CD4-positive, alpha-beta T cell (primary cell): ENCODE measurements around the gene ECT2. TPM values are rescaled to one million over a fixed set of nuclear protein-coding genes. Genes with fewer than 3 reads are reported as not detected.
"Not testable (repeated sequence)": the region's sequence is repeated elsewhere in the genome, so short reads cannot be mapped to it uniquely, and the experiment has no call there.

Source experiments
- ATAC-seq: fragments of 200-7000 bp; cut with Tn5 transposase; one replicate; pipeline ENCODE4 v1.10.0; 2022; ENCODE audit warnings: mild to moderate bottlenecking; ENCODE audit not compliant: poor library complexity
- CTCF ChIA-PET: fragments of 350-600 bp; sonication (Branson Sonifier 250); formaldehyde crosslinking; loops from one replicate; lab custom pipeline; 2021; ENCODE audit warnings: antibody characterized with exemption, inconsistent platforms; lab: Charles Lee
- POLR2A ChIA-PET: fragments of 350-600 bp; sonication (Branson Sonifier 250); formaldehyde crosslinking; loops from one replicate; lab custom pipeline; 2021; ENCODE audit warnings: antibody characterized with exemption, inconsistent platforms; lab: Charles Lee
- DNase-seq, 14 experiments: peaks; one replicate each; pipeline ENCODE4 v3.0.0-alpha.2; 2013 to 2020; ENCODE audit warnings: mixed read lengths in 2 of 14
- H3K27ac ChIP-seq, 2 donors: one replicate each; pipeline versions ENCODE4 v1.5.1 to v1.7.0; 2013; ENCODE audit warnings: low read length in 2 of 2, low read depth in 1 of 2, mild to moderate bottlenecking in 1 of 2
- H3K27me3 ChIP-seq, 2 experiments: 1 replicate in 1 of 2; 2 replicates in 1 of 2; pipeline versions ENCODE4 v1.6.1 to v1.7.0; 2013; ENCODE audit warnings: low read length in 2 of 2, control low read depth in 1 of 2, mild to moderate bottlenecking in 1 of 2, moderate library complexity in 1 of 2; ENCODE audit not compliant: insufficient read depth in 2 of 2, control insufficient read depth in 1 of 2
- H3K36me3 ChIP-seq: one replicate; pipeline ENCODE4 v1.6.1; 2013; ENCODE audit warnings: low read length, control low read depth; ENCODE audit not compliant: insufficient read depth
- H3K4me1 ChIP-seq: one replicate; pipeline ENCODE4 v1.6.1; 2013; ENCODE audit warnings: low read length, control low read depth; ENCODE audit not compliant: insufficient read depth
- H3K4me3 ChIP-seq: one replicate; pipeline ENCODE4 v1.5.1; 2013; ENCODE audit warnings: mild to moderate bottlenecking, low read length, moderate library complexity
- H3K9me3 ChIP-seq, 2 experiments: 1 replicate in 1 of 2; 2 replicates in 1 of 2; pipeline versions ENCODE4 v1.6.1 to v1.7.0; 2013; ENCODE audit warnings: low read length in 2 of 2, mild to moderate bottlenecking in 2 of 2, control low read depth in 1 of 2, moderate library complexity in 1 of 2; ENCODE audit not compliant: control insufficient read depth in 1 of 2, insufficient read depth in 1 of 2
- H3K27ac Mint-ChIP-seq: one replicate; pipeline ENCODE4 v1.8.0; 2020; ENCODE audit warnings: mixed read lengths
- H3K27me3 Mint-ChIP-seq: one replicate; pipeline ENCODE4 v1.8.0; 2021; ENCODE audit warnings: mixed read lengths
- H3K36me3 Mint-ChIP-seq: one replicate; pipeline ENCODE4 v1.8.0; 2021; ENCODE audit warnings: low read depth, mixed read lengths
- H3K4me1 Mint-ChIP-seq: one replicate; pipeline ENCODE4 v1.8.0; 2021; ENCODE audit warnings: low read depth, mixed read lengths
- H3K4me3 Mint-ChIP-seq: one replicate; pipeline ENCODE4 v1.8.0; 2020; ENCODE audit warnings: mild to moderate bottlenecking, mixed read lengths
- H3K9me3 Mint-ChIP-seq: one replicate; pipeline ENCODE4 v1.8.0; 2020; ENCODE audit warnings: mixed read lengths
- CTCF ChIP-seq: fragments of 200-600 bp; IDR thresholded peaks from one replicate; pipeline ENCODE4 v1.8.0; 2022; ENCODE audit warnings: antibody characterized with exemption, mild to moderate bottlenecking
- intact Hi-C, 2 experiments: fragments of 100-400 bp; cut with DNase I in 1 of 2; cut with micrococcal nuclease in 1 of 2; formaldehyde crosslinking; loops; one replicate each; pipeline versions ENCODE4 v1.15.1 to v1.9.0; 2023 to 2025; cut with DNase I, micrococcal nuclease
- total RNA-seq, 174 experiments: library from RNA in 2 of 174; stranded (reverse) in 2 of 174; gene quantifications; one replicate each; pipeline ENCODE4 v1.2.3 and lab custom pipeline; 2021 to 2026

Gene ECT2
- total RNA-seq, 2 experiments from 2014 or later: 0.71 to 1.1 TPM

GRCh38 chr3:172751175-172751704 is 714 bp downstream of the ECT2 start:
- peaks cover 6% of the 10 kb centered on the region for H3K36me3 Mint-ChIP-seq
- H3K27me3 Mint-ChIP-seq: no peaks in the 10 kb centered on the region
- CTCF ChIA-PET: interaction anchor here (0.6 kb wide), 1 partner anchor 646 kb away, joined by 3 read pairs; no protein-coding TSS in a partner anchor
- POLR2A ChIA-PET: interaction anchor here (0.7 to 1.7 kb wide), 4 partner anchors 40 to 747 kb away, joined by 3 to 5 read pairs (median 3); partner anchors contain the start of genes FNDC3B and NCEH1
- no peak for ATAC-seq
- peak overlapping the region; percentile 28 to 35 for H3K27ac ChIP-seq
- intact Hi-C loops: no loop called here
- no peaks in the 10 kb centered on the region for H3K9me3 Mint-ChIP-seq
- peak in 2 of 14 experiments; percentile 10 to 26 for DNase-seq
- no peaks in the 10 kb centered on the region for H3K27me3 ChIP-seq
- peaks cover 20% of the 10 kb centered on the region for H3K4me1 Mint-ChIP-seq
- peak overlapping the region; percentile 97 for H3K4me3 Mint-ChIP-seq
- peak overlapping the region; percentile 85 for H3K4me3 ChIP-seq
- no peaks in the 10 kb centered on the region for H3K36me3 ChIP-seq
- no peak for TF ChIP-seq CTCF
- H3K27ac Mint-ChIP-seq: peak overlapping the region; percentile 40
- peaks cover 10% of the 10 kb centered on the region for H3K4me1 ChIP-seq
- no peaks in the 10 kb centered on the region for H3K9me3 ChIP-seq

GRCh38 chr3:172752651-172753050 is 2.1 kb downstream of the ECT2 start:
- ChIA-PET POLR2A (no interaction called here), CTCF (no interaction called here)
- no peaks in the 10 kb centered on the region for H3K27me3 ChIP-seq
- no peak overlapping the region for H3K4me3 ChIP-seq
- no peaks in the 10 kb centered on the region for H3K27me3 Mint-ChIP-seq
- ATAC-seq (no peak), DNase-seq (peak in 1 of 14 experiments; percentile 7)
- H3K9me3 Mint-ChIP-seq: no peaks in the 10 kb centered on the region
- H3K4me1 ChIP-seq: peaks cover 10% of the 10 kb centered on the region
- H3K27ac ChIP-seq: no peak overlapping the region
- H3K4me1 Mint-ChIP-seq: peaks cover 20% of the 10 kb centered on the region
- H3K36me3 Mint-ChIP-seq: peaks cover 6% of the 10 kb centered on the region
- no peaks in the 10 kb centered on the region for H3K9me3 ChIP-seq
- H3K36me3 ChIP-seq: no peaks in the 10 kb centered on the region
- intact Hi-C loops: no loop called here
- H3K4me3 Mint-ChIP-seq: peak overlapping the region; percentile 2
- no peak overlapping the region for H3K27ac Mint-ChIP-seq
- TF ChIP-seq CTCF: no peak

- H3K4me1 ChIP-seq: peaks cover 10% of the 10 kb centered on the region
- CTCF ChIA-PET: no interaction called here
- TF ChIP-seq CTCF: no peak
- no peaks in the 10 kb centered on the region for H3K9me3 Mint-ChIP-seq
- DNase-seq (no peak), ATAC-seq (no peak)
- H3K36me3 ChIP-seq: no peaks in the 10 kb centered on the region
- intact Hi-C loops: no loop called here
- peaks cover 20% of the 10 kb centered on the region for H3K4me1 Mint-ChIP-seq
- H3K27ac ChIP-seq: no peak overlapping the region
- no peaks in the 10 kb centered on the region for H3K9me3 ChIP-seq
- POLR2A ChIA-PET: no interaction called here
- no peaks in the 10 kb centered on the region for H3K27me3 Mint-ChIP-seq
- H3K4me3 ChIP-seq: no peak overlapping the region
- H3K27ac Mint-ChIP-seq: no peak overlapping the region
- H3K36me3 Mint-ChIP-seq: peaks cover 6% of the 10 kb centered on the region
- no peak overlapping the region for H3K4me3 Mint-ChIP-seq
- no peaks in the 10 kb centered on the region for H3K27me3 ChIP-seq
Measured at GRCh38 chr3:172753125-172753524, 2.6 kb downstream of the ECT2 start.

GRCh38 chr3:172760416-172760815 is 9.9 kb downstream of the ECT2 start:
- DNase-seq: peak in 1 of 14 experiments; percentile 9
- H3K4me1 Mint-ChIP-seq, H3K4me3 ChIP-seq, intact Hi-C loops, ATAC-seq, H3K27me3 Mint-ChIP-seq, H3K9me3 ChIP-seq, H3K36me3 Mint-ChIP-seq, POLR2A ChIA-PET, H3K4me1 ChIP-seq, CTCF ChIA-PET, H3K9me3 Mint-ChIP-seq, H3K27me3 ChIP-seq, H3K4me3 Mint-ChIP-seq, H3K27ac ChIP-seq, H3K27ac Mint-ChIP-seq: not testable (repeated sequence)
- peaks cover 10% of the 10 kb centered on the region for H3K36me3 ChIP-seq
